Activated CD8-positive, alpha-beta T cell treated with anti-CD3 and anti-CD28 coated beads for 36 hours (primary cell): ENCODE data around the gene NEDD1. TPM values are rescaled to one million over a fixed set of nuclear protein-coding genes. Genes with fewer than 3 reads are reported as not detected.

Source experiments
- ATAC-seq: fragments of 200-7000 bp; cut with Tn5 transposase; one replicate; pipeline ENCODE4 v1.10.0; 2021; ENCODE audit warnings: mild to moderate bottlenecking, moderate library complexity
- CTCF ChIA-PET: fragments of 350-600 bp; sonication (Branson Sonifier 250); formaldehyde crosslinking; loops from one replicate; lab custom pipeline; 2021; ENCODE audit warnings: antibody characterized with exemption; lab: Charles Lee
- POLR2A ChIA-PET: fragments of 350-600 bp; sonication (Branson Sonifier 250); formaldehyde crosslinking; loops from one replicate; lab custom pipeline; 2021; ENCODE audit warnings: antibody characterized with exemption; lab: Charles Lee
- DNase-seq: peaks from one replicate; pipeline ENCODE4 v3.0.0-alpha.2; 2020
- H3K27ac Mint-ChIP-seq: one replicate; pipeline ENCODE4 v1.8.0; 2021; ENCODE audit warnings: mild to moderate bottlenecking, mixed read lengths
- H3K27me3 Mint-ChIP-seq: one replicate; pipeline ENCODE4 v1.8.0; 2021; ENCODE audit warnings: mixed read lengths
- H3K36me3 Mint-ChIP-seq: one replicate; pipeline ENCODE4 v1.8.0; 2021; ENCODE audit warnings: low read depth, mixed read lengths
- H3K4me1 Mint-ChIP-seq: one replicate; pipeline ENCODE4 v1.8.0; 2021; ENCODE audit warnings: low read depth, mixed read lengths
- H3K4me3 Mint-ChIP-seq: one replicate; pipeline ENCODE4 v1.8.0; 2021; ENCODE audit warnings: mild to moderate bottlenecking, moderate library complexity, mixed read lengths
- H3K9me3 Mint-ChIP-seq: one replicate; pipeline ENCODE4 v1.8.0; 2021; ENCODE audit warnings: mixed read lengths
- CTCF ChIP-seq: fragments of 200-600 bp; IDR thresholded peaks from one replicate; pipeline ENCODE4 v1.8.0; 2022; ENCODE audit warnings: antibody characterized with exemption, mild to moderate bottlenecking
- intact Hi-C: fragments of 100-400 bp; cut with micrococcal nuclease; formaldehyde crosslinking; loops from one replicate; pipeline ENCODE4 v1.10.0; 2022
- total RNA-seq, 2 experiments: library from RNA; stranded (reverse); gene quantifications; one replicate each; pipeline ENCODE4 v1.2.3, GENCODE V29; 2021

The NEDD1 gene
- total RNA-seq, 2 experiments from 2014 or later = 49.5 to 54.1 TPM

- ChIA-PET POLR2A (no interaction called here), CTCF (no interaction called here)
- Mint-ChIP-seq H3K27ac (no peak overlapping the region), H3K9me3 (no peaks in the 10 kb centered on the region), H3K4me3 (no peak overlapping the region), H3K36me3 (no peaks in the 10 kb centered on the region), H3K4me1 (no peaks in the 10 kb centered on the region), H3K27me3 (peaks cover 12% of the 10 kb centered on the region)
- intact Hi-C loops = no loop called here
- no peak for TF ChIP-seq CTCF
- no peak for DNase-seq
- no peak for ATAC-seq
These were observed 40.1 kb upstream of the NEDD1 start for GRCh38 chr12:96866801-96867590.

GRCh38 chr12:96870946-96871345 is 36.1 kb upstream of the NEDD1 start:
- no peak overlapping the region for H3K4me3 Mint-ChIP-seq
- CTCF ChIA-PET = no interaction called here
- no peak overlapping the region for H3K27ac Mint-ChIP-seq
- no peak for TF ChIP-seq CTCF
- ATAC-seq (no peak), DNase-seq (no peak)
- POLR2A ChIA-PET = no interaction called here
- H3K4me1 Mint-ChIP-seq = no peaks in the 10 kb centered on the region
- intact Hi-C loops = no loop called here
- H3K36me3 Mint-ChIP-seq = no peaks in the 10 kb centered on the region
- H3K27me3 Mint-ChIP-seq = peaks cover 5% of the 10 kb centered on the region
- no peaks in the 10 kb centered on the region for H3K9me3 Mint-ChIP-seq

- Mint-ChIP-seq H3K4me3 (no peak overlapping the region), H3K4me1 (no peaks in the 10 kb centered on the region), H3K27me3 (peaks cover 3% of the 10 kb centered on the region), H3K9me3 (no peaks in the 10 kb centered on the region), H3K36me3 (no peaks in the 10 kb centered on the region), H3K27ac (no peak overlapping the region)
- intact Hi-C loops = no loop called here
- no peak for DNase-seq
- no peak for ATAC-seq
- ChIA-PET CTCF (interaction anchor here (0.6 kb wide), 1 partner anchor 10 kb away, joined by 3 read pairs; no protein-coding TSS in a partner anchor), POLR2A (interaction anchor here (0.5 kb wide), 1 partner anchor 364 kb away, joined by 4 read pairs; no protein-coding TSS in a partner anchor)
- TF ChIP-seq CTCF = no peak
These were observed 34.1 kb upstream of the NEDD1 start for GRCh38 chr12:96872961-96873360.

GRCh38 chr12:96874211-96874610 is 32.8 kb upstream of the NEDD1 start:
- intact Hi-C loops = no loop called here
- POLR2A ChIA-PET = no interaction called here
- no peak overlapping the region for H3K4me3 Mint-ChIP-seq
- peaks cover 3% of the 10 kb centered on the region for H3K27me3 Mint-ChIP-seq
- H3K36me3 Mint-ChIP-seq = no peaks in the 10 kb centered on the region
- no peak for TF ChIP-seq CTCF
- ATAC-seq (no peak), DNase-seq (no peak)
- H3K4me1 Mint-ChIP-seq = no peaks in the 10 kb centered on the region
- H3K9me3 Mint-ChIP-seq = no peaks in the 10 kb centered on the region
- CTCF ChIA-PET = no interaction called here
- no peak overlapping the region for H3K27ac Mint-ChIP-seq

GRCh38 chr12:96876966-96877365 is 30.1 kb upstream of the NEDD1 start:
- DNase-seq (no peak), ATAC-seq (no peak)
- ChIA-PET POLR2A (no interaction called here), CTCF (no interaction called here)
- Mint-ChIP-seq H3K4me1 (no peaks in the 10 kb centered on the region), H3K4me3 (no peak overlapping the region), H3K27ac (no peak overlapping the region), H3K36me3 (no peaks in the 10 kb centered on the region), H3K27me3 (peaks cover 4% of the 10 kb centered on the region), H3K9me3 (no peaks in the 10 kb centered on the region)
- no peak for TF ChIP-seq CTCF
- intact Hi-C loops = no loop called here
